IMR-90 (cell line): ENCODE results near the gene MRS2. TPM values are rescaled to one million over a fixed set of nuclear protein-coding genes. Genes with fewer than 3 reads are reported as not detected.
A peak's percentile ranks its signal among the peaks of the same experiment; 100 is the strongest.

ENCODE experiments used
- ATAC-seq: fragments of 200-7000 bp; cut with Tn5 transposase; 2 replicates; pipeline ENCODE4 v1.9.1; 2020; ENCODE audit warnings: low read depth, mild to moderate bottlenecking, moderate library complexity
- BruUV-seq: library from RNA; stranded (reverse); fragments of 400-500 nt; replicated peaks from 2 replicates; lab custom pipeline; 2021; lab: Mats Ljungman, UMichigan
- CTCF ChIA-PET: fragments of 300-600 bp; formaldehyde crosslinking; extraction: SDS; loops from one replicate; lab custom pipeline; 2021; ENCODE audit warnings: antibody characterized with exemption; lab: Yijun Ruan, JAX
- POLR2A ChIA-PET: fragments of 300-600 bp; sonication (Branson Sonifier 250); formaldehyde crosslinking; loops from one replicate; lab custom pipeline; 2022; ENCODE audit warnings: antibody characterized with exemption; ENCODE audit not compliant: unreplicated experiment; lab: Charles Lee
- DNase-seq: peaks from one replicate; pipeline ENCODE4 v3.0.0; 2013
- H2AFZ ChIP-seq: replicated peaks from 2 replicates; pipeline ENCODE3; 2013; ENCODE audit warnings: low read length, mild to moderate bottlenecking; ENCODE audit not compliant: poor library complexity
- H2AK5ac ChIP-seq: 2 replicates; pipeline ENCODE4 v1.6.1; 2013; ENCODE audit warnings: low read depth, low read length, inconsistent platforms
- H2AK9ac ChIP-seq: replicated peaks from 2 replicates; pipeline ENCODE3; 2013; ENCODE audit warnings: mild to moderate bottlenecking, low read depth, low read length, moderate library complexity; ENCODE audit not compliant: poor library complexity
- H2BK120ac ChIP-seq: 2 replicates; pipeline ENCODE4 v1.6.1; 2013; ENCODE audit warnings: low read depth, low read length, inconsistent platforms
- H2BK15ac ChIP-seq: 3 replicates; pipeline ENCODE4 v1.6.1; 2013; ENCODE audit warnings: low read depth, low read length, inconsistent platforms
- H2BK20ac ChIP-seq: 2 replicates; pipeline ENCODE4 v1.6.1; 2013; ENCODE audit warnings: low read depth, mild to moderate bottlenecking, inconsistent platforms, low read length, moderate library complexity
- H2BK5ac ChIP-seq: 2 replicates; pipeline ENCODE4 v1.6.1; 2013; ENCODE audit warnings: mild to moderate bottlenecking, low read depth, low read length, inconsistent platforms; ENCODE audit not compliant: poor library complexity, severe bottlenecking
- H3K14ac ChIP-seq: replicated peaks from 2 replicates; pipeline ENCODE4 v1.6.1; 2013; ENCODE audit warnings: low read depth, low read length, inconsistent platforms
- H3K18ac ChIP-seq: 2 replicates; pipeline ENCODE4 v1.6.1; 2013; ENCODE audit warnings: low read depth, low read length, control low read depth
- H3K23ac ChIP-seq: 2 replicates; pipeline ENCODE4 v1.6.1; 2013; ENCODE audit warnings: low read depth, low read length, inconsistent platforms
- H3K27ac ChIP-seq: 2 replicates; pipeline ENCODE4 v1.5.1; 2013; ENCODE audit warnings: mild to moderate bottlenecking, control low read depth, low read length; ENCODE audit not compliant: insufficient read depth
- H3K27me3 ChIP-seq: 2 replicates; pipeline ENCODE4 v1.6.1; 2013; ENCODE audit warnings: low read length; ENCODE audit not compliant: control insufficient read depth, insufficient read depth
- H3K36me3 ChIP-seq: 2 replicates; pipeline ENCODE4 v1.6.1; 2013; ENCODE audit warnings: low read length, mixed read lengths; ENCODE audit not compliant: control insufficient read depth, insufficient read depth
- H3K4ac ChIP-seq: 2 replicates; pipeline ENCODE4 v1.6.1; 2013; ENCODE audit warnings: low read depth, low read length, inconsistent platforms
- H3K4me1 ChIP-seq: 2 replicates; pipeline ENCODE4 v1.6.1; 2013; ENCODE audit warnings: low read length, mixed read lengths; ENCODE audit not compliant: control insufficient read depth, insufficient read depth
- H3K4me2 ChIP-seq: 2 replicates; pipeline ENCODE4 v1.6.1; 2013; ENCODE audit warnings: low read depth, mild to moderate bottlenecking, control low read depth, low read length, moderate library complexity
- H3K4me3 ChIP-seq: 2 replicates; pipeline ENCODE4 v1.5.1; 2013; ENCODE audit warnings: low read depth, mild to moderate bottlenecking, control low read depth, low read length, moderate library complexity; ENCODE audit not compliant: insufficient read depth
- H3K56ac ChIP-seq: 2 replicates; pipeline ENCODE4 v1.6.1; 2013; ENCODE audit warnings: low read length, inconsistent platforms; ENCODE audit not compliant: insufficient read depth; ENCODE audit errors: extremely low read depth
- H3K79me1 ChIP-seq, 2 experiments: 2 replicates each; pipeline ENCODE4 v1.6.1; 2013; ENCODE audit warnings: low read length in 2 of 2, inconsistent platforms in 1 of 2, low read depth in 1 of 2
- H3K9ac ChIP-seq: 2 replicates; pipeline ENCODE4 v1.6.1; 2013; ENCODE audit warnings: low read depth, low read length, control low read depth
- H3K9me1 ChIP-seq: 2 replicates; pipeline ENCODE4 v1.6.1; 2013; ENCODE audit warnings: low read length, inconsistent platforms; ENCODE audit not compliant: insufficient read depth
- H3K9me3 ChIP-seq: 2 replicates; pipeline ENCODE4 v1.6.1; 2013; ENCODE audit warnings: low read length; ENCODE audit not compliant: control insufficient read depth, insufficient read depth
- H4K20me1 ChIP-seq: 2 replicates; pipeline ENCODE4 v1.6.1; 2013; ENCODE audit warnings: low read length, inconsistent platforms; ENCODE audit not compliant: insufficient read depth
- H4K5ac ChIP-seq: 2 replicates; pipeline ENCODE4 v1.6.1; 2013; ENCODE audit warnings: mild to moderate bottlenecking, low read depth, low read length, control low read depth
- H4K8ac ChIP-seq, 2 experiments: 2 replicates each; pipeline ENCODE4 v1.6.1; 2013; ENCODE audit warnings: low read depth in 2 of 2, low read length in 2 of 2, control low read depth in 1 of 2, inconsistent platforms in 1 of 2
- H4K91ac ChIP-seq: 2 replicates; pipeline ENCODE4 v1.6.1; 2013; ENCODE audit warnings: low read depth, low read length, inconsistent platforms; ENCODE audit not compliant: insufficient read depth
- BHLHE40 ChIP-seq: fragments of 150-350 bp; IDR thresholded peaks from 2 replicates; pipeline ENCODE4 v1.6.1; 2016; ENCODE audit warnings: mild to moderate bottlenecking, low read depth, low read length
- FOS ChIP-seq: fragments of 150-350 bp; IDR thresholded peaks from 2 replicates; pipeline ENCODE4 v1.6.1; 2016; ENCODE audit warnings: low read depth, low read length
- MAZ ChIP-seq: IDR thresholded peaks from 2 replicates; pipeline ENCODE4 v1.6.1; 2012; ENCODE audit warnings: low read depth, mild to moderate bottlenecking, low read length, improper control_type of control experiment, moderate library complexity, borderline replicate concordance
- MXI1 ChIP-seq: IDR thresholded peaks from 2 replicates; pipeline ENCODE4 v1.6.1; 2012; ENCODE audit warnings: low read depth, mild to moderate bottlenecking, low read length, moderate library complexity, borderline replicate concordance
- NFE2L2 ChIP-seq: fragments of 150-350 bp; IDR thresholded peaks from 2 replicates; pipeline ENCODE4 v1.6.1; 2016; ENCODE audit warnings: low read depth, mild to moderate bottlenecking, low read length
- POLR2A ChIP-seq: IDR thresholded peaks from 2 replicates; pipeline ENCODE4 v1.6.1; 2012; ENCODE audit warnings: mild to moderate bottlenecking, low read depth, low read length
- RCOR1 ChIP-seq: IDR thresholded peaks from 2 replicates; pipeline ENCODE4 v1.6.1; 2012; ENCODE audit warnings: mild to moderate bottlenecking, low read length, improper control_type of control experiment; ENCODE audit not compliant: insufficient replicate concordance
- RFX5 ChIP-seq: IDR thresholded peaks from 2 replicates; pipeline ENCODE4 v1.8.0; 2012; ENCODE audit warnings: low read depth, mild to moderate bottlenecking, low read length, moderate library complexity
- WGBS, 2 experiments: methylation state at CpG; one replicate each; pipeline versions ENCODE4 v1.1.5 to v1.1.7; 2013; ENCODE audit warnings: missing lambda C conversion rate in 2 of 2; ENCODE audit not compliant: insufficient read length in 1 of 2; ENCODE audit errors: extremely low coverage in 2 of 2; 5-methylcytosine and 5-hydroxymethylcytosine counted together
- dilution Hi-C: fragments of 300-500 bp; cut with HindIII; formaldehyde crosslinking; loops from one replicate; pipeline ENCODE4 v1.14.3; 2018; ENCODE audit warnings: low sequenced_read_pairs; ENCODE audit not compliant: unreplicated experiment
- in situ Hi-C: fragments of 300-500 bp; cut with MboI; formaldehyde crosslinking; loops from 3 replicates; pipeline ENCODE4 v1.14.3; 2019; ENCODE audit warnings: low sequenced_read_pairs, inconsistent platforms, mixed read lengths
- intact Hi-C: fragments of 100-400 bp; cut with micrococcal nuclease; formaldehyde crosslinking; loops from 2 replicates; pipeline ENCODE4 v1.10.0; 2022
- polyA plus RNA-seq, 3 experiments: library from polyadenylated mRNA; depleted of rRNA; stranded (reverse); fragments of >200 nt; gene quantifications; 2 replicates each; pipeline ENCODE4 v1.2.3, GENCODE V29; 2012; ENCODE audit warnings: low replicate concordance in 1 of 3
- total RNA-seq: library from RNA; depleted of rRNA; stranded (reverse); fragments of >200 nt; gene quantifications from 2 replicates; pipeline ENCODE4 v1.2.3, GENCODE V29; 2012
- TF ChIP-seq, protein P1 (sequence below): fragments of 150-350 bp; IDR thresholded peaks from 2 replicates; pipeline ENCODE4 v1.6.1; 2017; ENCODE audit warnings: mild to moderate bottlenecking, antibody characterized with exemption, low read length, low read depth

Gene MRS2
- total and polyA plus RNA-seq, 2 of the 4 experiments (the other 2 are of a cell fraction): 8.8 to 11.1 TPM

DNA sequence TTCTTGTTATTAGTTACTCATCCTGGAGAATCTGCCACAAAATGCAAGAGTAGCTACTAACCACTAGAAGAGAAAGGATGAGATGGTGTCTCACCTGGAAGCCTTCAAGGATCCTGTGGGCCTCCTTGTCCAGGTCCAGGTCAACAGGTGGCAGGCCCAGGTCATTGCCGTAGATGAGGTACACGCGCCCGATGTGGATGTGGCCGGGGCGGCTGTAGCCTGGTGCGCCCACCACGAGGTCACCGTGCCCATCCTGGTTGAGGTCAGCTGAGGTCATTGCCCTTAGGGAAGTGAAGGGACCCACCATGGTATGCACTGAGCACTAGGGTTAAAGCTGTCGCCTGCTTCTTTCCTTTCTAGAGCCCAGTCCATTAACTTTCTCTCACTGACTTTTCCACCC lies 51.2 kb downstream of the MRS2 start:
- Histone ChIP-seq H3K27me3 (no peaks in the 10 kb centered on the region; the same call in 1 of the 2 replicates), H3K79me1 (no peaks in the 10 kb centered on the region), H3K4me1 (no peaks in the 10 kb centered on the region), H4K91ac (no peak overlapping the region), H3K4me2 (no peak overlapping the region), H3K4me3 (no peak overlapping the region), H2AFZ (peak overlapping the region; percentile 18), H3K9me3 (no peaks in the 10 kb centered on the region), H2AK5ac (no peak overlapping the region), H3K23ac (no peak overlapping the region), H3K56ac (no peak overlapping the region), H3K27ac (no peak overlapping the region), H3K9ac (no peak overlapping the region), H4K8ac (no peak overlapping the region), H3K36me3 (no peaks in the 10 kb centered on the region), H3K9me1 (no peaks in the 10 kb centered on the region), H3K14ac (no peak overlapping the region), H2AK9ac (no peak overlapping the region), H4K20me1 (no peaks in the 10 kb centered on the region), H2BK5ac (no peak overlapping the region), H3K4ac (no peak overlapping the region), H4K5ac (no peak overlapping the region), H3K18ac (no peak overlapping the region), H2BK15ac (no peak overlapping the region), H2BK20ac (no peak overlapping the region), H2BK120ac (no peak overlapping the region)
- DNase-seq: no peak
- ATAC-seq: no peak
- BruUV-seq: no TSS peak
- ChIA-PET CTCF (no interaction called here), POLR2A (no interaction called here)
- TF ChIP-seq MXI1 (no peak), MAZ (no peak), POLR2A (no peak), FOS (no peak), RCOR1 (no peak), NFE2L2 (no peak), BHLHE40 (no peak), RFX5 (no peak)
- TF ChIP-seq, protein P1, sequence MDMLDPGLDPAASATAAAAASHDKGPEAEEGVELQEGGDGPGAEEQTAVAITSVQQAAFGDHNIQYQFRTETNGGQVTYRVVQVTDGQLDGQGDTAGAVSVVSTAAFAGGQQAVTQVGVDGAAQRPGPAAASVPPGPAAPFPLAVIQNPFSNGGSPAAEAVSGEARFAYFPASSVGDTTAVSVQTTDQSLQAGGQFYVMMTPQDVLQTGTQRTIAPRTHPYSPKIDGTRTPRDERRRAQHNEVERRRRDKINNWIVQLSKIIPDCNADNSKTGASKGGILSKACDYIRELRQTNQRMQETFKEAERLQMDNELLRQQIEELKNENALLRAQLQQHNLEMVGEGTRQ: no peak
- dilution Hi-C loops (no loop called here), in situ Hi-C loops (no loop called here), intact Hi-C loops (no loop called here)
- no CpG with 5 or more reads among the region's 10 CpGs for WGBS, 2 experiments
